H1 (cell line): ENCODE data around the gene COL8A1. TPM values are rescaled to one million over a fixed set of nuclear protein-coding genes. Genes with fewer than 3 reads are reported as not detected.

Source experiments
- CTCF ChIA-PET: fragments of 300-600 bp; sonication (Branson Sonifier 250); formaldehyde crosslinking; loops from one replicate; lab custom pipeline; 2021; ENCODE audit not compliant: partially characterized antibody; lab: Charles Lee
- POLR2A ChIA-PET: fragments of 300-600 bp; sonication (Branson Sonifier 250); formaldehyde crosslinking; loops from one replicate; lab custom pipeline; 2021; ENCODE audit warnings: inconsistent platforms; ENCODE audit not compliant: partially characterized antibody; lab: Charles Lee
- DNase-seq, 2 experiments: peaks; one replicate each; pipeline versions ENCODE4 v3.0.0 to v3.0.0-alpha.2; 2010 to 2022; ENCODE audit warnings: low spot score in 2 of 2, low read depth in 1 of 2, mixed read lengths in 1 of 2
- FAIRE-seq: peaks from 2 replicates; lab custom pipeline; 2011; peaks lifted over from hg19 to GRCh38; lab: Jason Lieb, UNC
- H2AFZ ChIP-seq: 2 replicates; pipeline ENCODE4 v1.8.1; 2012; ENCODE audit warnings: low read length, inconsistent platforms
- H2AK5ac ChIP-seq: 2 replicates; pipeline ENCODE4 v1.6.1; 2013; ENCODE audit warnings: low read depth, low read length
- H2BK120ac ChIP-seq: replicated peaks from 2 replicates; pipeline ENCODE3; 2013; ENCODE audit warnings: low read depth, low read length, inconsistent platforms
- H2BK12ac ChIP-seq: 2 replicates; pipeline ENCODE4 v1.6.1; 2013; ENCODE audit warnings: low read depth, low read length
- H2BK15ac ChIP-seq: 2 replicates; pipeline ENCODE4 v1.6.1; 2013; ENCODE audit warnings: low read length
- H2BK20ac ChIP-seq: 2 replicates; pipeline ENCODE4 v1.6.1; 2013; ENCODE audit warnings: low read length
- H2BK5ac ChIP-seq: 2 replicates; pipeline ENCODE4 v1.6.1; 2013; ENCODE audit warnings: low read depth, low read length
- H3K14ac ChIP-seq: 2 replicates; pipeline ENCODE4 v1.6.1; 2013; ENCODE audit warnings: inconsistent platforms; ENCODE audit not compliant: insufficient read length
- H3K18ac ChIP-seq: 2 replicates; pipeline ENCODE4 v1.6.1; 2013; ENCODE audit warnings: low read length; ENCODE audit errors: extremely low read depth
- H3K23ac ChIP-seq: 2 replicates; pipeline ENCODE4 v1.6.1; 2013; ENCODE audit warnings: inconsistent platforms; ENCODE audit not compliant: insufficient read length
- H3K23me2 ChIP-seq: 2 replicates; pipeline ENCODE4 v1.6.1; 2013; ENCODE audit warnings: low read depth, low read length
- H3K27ac ChIP-seq: 2 replicates; pipeline ENCODE4 v1.6.1; 2011; ENCODE audit warnings: low read depth, low read length, inconsistent platforms
- H3K27me3 ChIP-seq, 4 experiments: replicated peaks in 1 of 4; 1 replicate in 1 of 4; 2 replicates in 3 of 4; pipeline versions ENCODE4 v1.6.1 to v1.8.1; 2011 to 2013; ENCODE audit warnings: low read length in 3 of 4, mild to moderate bottlenecking in 3 of 4, inconsistent platforms in 2 of 4, mixed read lengths in 2 of 4, moderate library complexity in 1 of 4; ENCODE audit not compliant: control insufficient read depth in 3 of 4, insufficient read depth in 3 of 4; ENCODE audit errors: extremely low read depth in 1 of 4
- H3K36me3 ChIP-seq, 4 experiments: 2 replicates each; pipeline versions ENCODE4 v1.6.1 to v1.8.1; 2011 to 2013; ENCODE audit warnings: mild to moderate bottlenecking in 4 of 4, low read length in 3 of 4, moderate library complexity in 2 of 4, control low read depth in 1 of 4, inconsistent platforms in 1 of 4; ENCODE audit not compliant: insufficient read depth in 4 of 4, control insufficient read depth in 2 of 4
- H3K4ac ChIP-seq: replicated peaks from 2 replicates; pipeline ENCODE3; 2013; ENCODE audit warnings: low read length, low read depth, mixed read lengths, inconsistent platforms; ENCODE audit not compliant: insufficient read length
- H3K4me1 ChIP-seq, 4 experiments: replicated peaks in 1 of 4; 1 replicate in 1 of 4; 2 replicates in 3 of 4; pipeline versions ENCODE4 v1.6.1 to v1.8.1; 2011 to 2013; ENCODE audit warnings: low read length in 3 of 4, inconsistent platforms in 2 of 4, mixed read lengths in 1 of 4; ENCODE audit not compliant: insufficient read depth in 4 of 4, control insufficient read depth in 3 of 4
- H3K4me2 ChIP-seq, 2 experiments: 2 replicates each; pipeline versions ENCODE4 v1.6.1 to v1.8.1; 2011 to 2013; ENCODE audit warnings: low read depth in 2 of 2, low read length in 2 of 2, control low read depth in 1 of 2, inconsistent platforms in 1 of 2, mild to moderate bottlenecking in 1 of 2; ENCODE audit not compliant: insufficient read depth in 1 of 2
- H3K4me3 ChIP-seq, 4 experiments: fragments of 200-600, 300-600 bp in 1 of 4; sonication (generic), shearing (Covaris generic), sonication (Bioruptor Twin) in 1 of 4; 2 replicates each; pipeline versions ENCODE4 v1.5.1 to v1.8.1; 2011 to 2016; ENCODE audit warnings: low read length in 4 of 4, low read depth in 3 of 4, control low read depth in 2 of 4, inconsistent platforms in 2 of 4, mild to moderate bottlenecking in 2 of 4, mixed read lengths in 1 of 4, moderate library complexity in 1 of 4; ENCODE audit not compliant: insufficient read depth in 2 of 4; ENCODE audit errors: extremely low read depth in 1 of 4
- H3K56ac ChIP-seq: replicated peaks from 2 replicates; pipeline ENCODE3; 2013; ENCODE audit warnings: low read depth, mild to moderate bottlenecking, mixed read lengths, low read length, inconsistent platforms; ENCODE audit not compliant: insufficient read length
- H3K79me1 ChIP-seq: 2 replicates; pipeline ENCODE4 v1.6.1; 2013; ENCODE audit warnings: low read depth, low read length, control low read depth
- H3K79me2 ChIP-seq, 2 experiments: 2 replicates each; pipeline versions ENCODE4 v1.6.1 to v1.8.1; 2012 to 2013; ENCODE audit warnings: low read length in 2 of 2, mild to moderate bottlenecking in 2 of 2, inconsistent platforms in 1 of 2; ENCODE audit not compliant: insufficient read depth in 2 of 2, control insufficient read depth in 1 of 2
- H3K9ac ChIP-seq, 4 experiments: replicated peaks in 1 of 4; 1 replicate in 1 of 4; 2 replicates in 3 of 4; pipeline versions ENCODE4 v1.6.1 to v1.8.1; 2011 to 2013; ENCODE audit warnings: low read depth in 3 of 4, low read length in 3 of 4, control low read depth in 2 of 4, mild to moderate bottlenecking in 2 of 4, moderate library complexity in 2 of 4, inconsistent platforms in 1 of 4; ENCODE audit errors: extremely low read depth in 1 of 4
- H3K9me3 ChIP-seq, 2 experiments: 2 replicates each; pipeline versions ENCODE4 v1.6.1 to v1.8.1; 2012 to 2013; ENCODE audit warnings: mild to moderate bottlenecking in 2 of 2, moderate library complexity in 2 of 2, control low read depth in 1 of 2, inconsistent platforms in 1 of 2, low read depth in 1 of 2, low read length in 1 of 2, mixed read lengths in 1 of 2; ENCODE audit not compliant: insufficient read depth in 2 of 2
- H4K20me1 ChIP-seq, 2 experiments: replicated peaks in 1 of 2; 2 replicates each; pipeline versions ENCODE3 to v1.8.1; 2011 to 2013; ENCODE audit warnings: inconsistent platforms in 2 of 2, low read length in 2 of 2, mild to moderate bottlenecking in 1 of 2; ENCODE audit not compliant: insufficient read depth in 2 of 2, control insufficient read depth in 1 of 2
- H4K5ac ChIP-seq: 2 replicates; pipeline ENCODE4 v1.6.1; 2013; ENCODE audit warnings: low read length, low read depth, mixed read lengths, inconsistent platforms; ENCODE audit not compliant: insufficient read length
- H4K8ac ChIP-seq: 2 replicates; pipeline ENCODE4 v1.8.0; 2013; ENCODE audit warnings: mild to moderate bottlenecking, moderate library complexity, low read length, inconsistent platforms; ENCODE audit not compliant: insufficient read depth; ENCODE audit errors: extremely low read depth
- H4K91ac ChIP-seq: replicated peaks from 2 replicates; pipeline ENCODE3; 2013; ENCODE audit warnings: low read length, mixed read lengths, inconsistent platforms; ENCODE audit not compliant: insufficient read length
- ATF2 ChIP-seq: IDR thresholded peaks from 2 replicates; pipeline ENCODE4 v1.6.1; 2012; ENCODE audit warnings: low read length, inconsistent platforms
- CREB1 ChIP-seq: IDR thresholded peaks from 2 replicates; pipeline ENCODE4 v1.6.1; 2012; ENCODE audit warnings: inconsistent platforms
- SAP30 ChIP-seq: fragments of 300-600 bp; sonication (generic); IDR thresholded peaks from 2 replicates; pipeline ENCODE4 v1.7.1; 2012; ENCODE audit warnings: low read length, moderate library complexity, mild to moderate bottlenecking, inconsistent platforms; ENCODE audit not compliant: insufficient read depth, insufficient replicate concordance
- SUZ12 ChIP-seq: fragments of 200-600 bp; sonication (generic); IDR thresholded peaks from 2 replicates; pipeline ENCODE4 v1.6.1; 2012; ENCODE audit warnings: mild to moderate bottlenecking, inconsistent platforms, low read length, moderate library complexity, mixed read lengths
- WGBS, 2 experiments: shearing (Covaris generic) in 1 of 2; methylation state at CpG; one replicate each; pipeline versions ENCODE4 v1.1.6 to v1.1.7; 2013 to 2015; ENCODE audit warnings: low lambda C conversion rate in 2 of 2, mixed read lengths in 2 of 2, inconsistent platforms in 1 of 2, low coverage in 1 of 2, missing lambda C conversion rate in 1 of 2; ENCODE audit not compliant: insufficient replicate concordance in 2 of 2, insufficient coverage in 1 of 2, insufficient read length in 1 of 2; ENCODE audit errors: extremely low coverage in 1 of 2, missing lambda C conversion rate in 1 of 2; 5-methylcytosine and 5-hydroxymethylcytosine counted together
- polyA plus RNA-seq, 7 experiments: library from polyadenylated mRNA; depleted of rRNA in 3 of 7; stranded (reverse) in 5 of 7; unstranded in 2 of 7; fragments of >200 nt in 5 of 7; fragments of 200-250 nt in 2 of 7; gene quantifications; 1 replicate in 5 of 7; 2 replicates in 1 of 7; 4 replicates in 1 of 7; pipeline versions ENCODE4 v1.2.1 to v1.2.3, GENCODE V29; 2011 to 2013; ENCODE audit warnings: missing spikeins in 2 of 7, mixed read lengths in 2 of 7
- total RNA-seq: library from RNA; stranded (reverse); fragmentation: NEBNext Ultra II Directional; extraction: Animal tissue kit (Norgen Biotek cat#: 25700); gene quantifications from 2 replicates; pipeline ENCODE4 v1.2.1, GENCODE V29; 2021

Gene COL8A1
- total and polyA plus RNA-seq, 2 of the 8 experiments (the other 6 are each of a cell fraction or from before 2014, with no cell fraction given), result 0.21 to 1.2 TPM

- Histone ChIP-seq H3K18ac (no peak overlapping the region), H2BK12ac (no peak overlapping the region), H4K91ac (no peak overlapping the region), H3K36me3 (no peaks in the 10 kb centered on the region), H3K27me3 (no peaks in the 10 kb centered on the region), H2BK120ac (no peak overlapping the region), H4K20me1 (no peaks in the 10 kb centered on the region), H3K14ac (no peak overlapping the region), H2BK5ac (no peak overlapping the region), H2BK15ac (no peak overlapping the region), H3K9ac (no peak overlapping the region), H3K79me2 (no peaks in the 10 kb centered on the region), H2AFZ (no peak overlapping the region), H2BK20ac (no peak overlapping the region), H4K5ac (no peak overlapping the region), H3K9me3 (no peaks in the 10 kb centered on the region), H3K4me3 (no peak overlapping the region), H3K4me1 (no peaks in the 10 kb centered on the region), H4K8ac (no peak overlapping the region), H3K23ac (no peak overlapping the region), H2AK5ac (no peak overlapping the region), H3K27ac (no peak overlapping the region), H3K4ac (no peak overlapping the region), H3K23me2 (no peaks in the 10 kb centered on the region), H3K79me1 (no peaks in the 10 kb centered on the region), H3K56ac (no peak overlapping the region), H3K4me2 (no peak overlapping the region)
- FAIRE-seq (no peak), DNase-seq (no peak)
- 85% methylated on average over 8 of the region's 8 CpGs; no CpG with 5 or more reads in 1 of the 2 experiments for WGBS, 2 experiments
- no peak for TF ChIP-seq SAP30
- TF ChIP-seq CREB1, result no peak
- no peak for TF ChIP-seq SUZ12
- no peak for TF ChIP-seq ATF2
- POLR2A ChIA-PET, result no interaction called here
- CTCF ChIA-PET, result no interaction called here
Observed at GRCh38 chr3:99794485-99794884, 156.1 kb downstream of the COL8A1 start.
